GM19099 (cell line): ENCODE data around the gene FBXO15.

ENCODE experiments used
- POLR2A ChIP-seq: IDR thresholded peaks from 3 replicates; pipeline ENCODE4 v1.6.1; 2011; ENCODE audit warnings: low read depth; ENCODE audit not compliant: insufficient read length; ENCODE audit errors: extremely low read depth

Gene FBXO15

GRCh38 chr18:74140582-74140981, 7.1 kb downstream of the FBXO15 start:
- TF ChIP-seq POLR2A, result no peak

- TF ChIP-seq POLR2A, result no peak
Measured at GRCh38 chr18:74139888-74140287, 7.7 kb downstream of the FBXO15 start.

- TF ChIP-seq POLR2A, result no peak
Measured at GRCh38 chr18:74139411-74139810, 8.2 kb downstream of the FBXO15 start.

- TF ChIP-seq POLR2A, result no peak
Measured at GRCh38 chr18:74137920-74138538, 9.6 kb downstream of the FBXO15 start.

- TF ChIP-seq POLR2A, result no peak
Measured at GRCh38 chr18:74132201-74132600, 15.4 kb downstream of the FBXO15 start.

GRCh38 chr18:74131124-74131523, 16.5 kb downstream of the FBXO15 start:
- TF ChIP-seq POLR2A, result no peak

GRCh38 chr18:74128159-74128558, 19.5 kb downstream of the FBXO15 start:
- no peak for TF ChIP-seq POLR2A

GRCh38 chr18:74126684-74127655, 20.7 kb downstream of the FBXO15 start:
- no peak for TF ChIP-seq POLR2A

- TF ChIP-seq POLR2A, result no peak
Measured at GRCh38 chr18:74124642-74125041, 23.0 kb downstream of the FBXO15 start.

GRCh38 chr18:74123200-74123599, 24.4 kb downstream of the FBXO15 start:
- no peak for TF ChIP-seq POLR2A

- no peak for TF ChIP-seq POLR2A
Measured at GRCh38 chr18:74116633-74117554, 30.7 kb downstream of the FBXO15 start.

GRCh38 chr18:74115046-74115445, 32.6 kb downstream of the FBXO15 start:
- no peak for TF ChIP-seq POLR2A

- TF ChIP-seq POLR2A, result no peak
Measured at GRCh38 chr18:74114116-74114515, 33.5 kb downstream of the FBXO15 start.

GRCh38 chr18:74113711-74114110, 33.9 kb downstream of the FBXO15 start:
- TF ChIP-seq POLR2A, result no peak

- no peak for TF ChIP-seq POLR2A
Measured at GRCh38 chr18:74110976-74111375, 36.7 kb downstream of the FBXO15 start.

- no peak for TF ChIP-seq POLR2A
Measured at GRCh38 chr18:74110149-74110548, 37.5 kb downstream of the FBXO15 start.

GRCh38 chr18:74108460-74108859, 39.2 kb downstream of the FBXO15 start:
- TF ChIP-seq POLR2A, result no peak
